Ishikawa (cell line): ENCODE data around the gene ATP6V0B.

Experiments
- CEBPB ChIP-seq: IDR thresholded peaks from 2 replicates; pipeline ENCODE4 v1.6.1; 2012
- CREB1 ChIP-seq: IDR thresholded peaks from 2 replicates; pipeline ENCODE4 v1.6.1; 2012; ENCODE audit warnings: low read depth
- EGR1 ChIP-seq: IDR thresholded peaks from 2 replicates; pipeline ENCODE4 v1.6.1; 2012
- EP300 ChIP-seq: IDR thresholded peaks from 2 replicates; pipeline ENCODE4 v1.6.1; 2012; ENCODE audit warnings: borderline replicate concordance
- FOXM1 ChIP-seq: IDR thresholded peaks from 2 replicates; pipeline ENCODE4 v1.6.1; 2012; ENCODE audit warnings: low read depth, borderline replicate concordance
- MAX ChIP-seq: IDR thresholded peaks from 2 replicates; pipeline ENCODE4 v1.6.1; 2012
- NFIC ChIP-seq: IDR thresholded peaks from 2 replicates; pipeline ENCODE4 v1.6.1; 2012
- RAD21 ChIP-seq: IDR thresholded peaks from 2 replicates; pipeline ENCODE4 v1.6.1; 2012; ENCODE audit warnings: low read depth
- REST ChIP-seq: IDR thresholded peaks from 2 replicates; pipeline ENCODE4 v1.6.1; 2012; ENCODE audit warnings: low read depth, mild to moderate bottlenecking
- TAF1 ChIP-seq: IDR thresholded peaks from 2 replicates; pipeline ENCODE4 v1.6.1; 2012; ENCODE audit warnings: low read depth, mild to moderate bottlenecking
- TCF12 ChIP-seq: IDR thresholded peaks from 2 replicates; pipeline ENCODE4 v1.6.1; 2012; ENCODE audit warnings: low read depth
- TEAD4 ChIP-seq: IDR thresholded peaks from 2 replicates; pipeline ENCODE4 v1.6.1; 2012
- USF1 ChIP-seq: IDR thresholded peaks from 2 replicates; pipeline ENCODE4 v1.6.1; 2012
- YY1 ChIP-seq: IDR thresholded peaks from 2 replicates; pipeline ENCODE4 v1.6.1; 2012; ENCODE audit warnings: low read depth
- ZBTB7A ChIP-seq: IDR thresholded peaks from 2 replicates; pipeline ENCODE4 v1.6.1; 2012; ENCODE audit warnings: low read depth

ATP6V0B gene

GRCh38 chr1:43997295-43997999 lies 22.7 kb downstream of the ATP6V0B start:
- TF ChIP-seq TAF1 (no peak), CEBPB (no peak), USF1 (no peak), CREB1 (no peak)

- TF ChIP-seq EP300 (no peak), YY1 (no peak), EGR1 (no peak), ZBTB7A (no peak), TEAD4 (no peak), FOXM1 (no peak), TAF1 (no peak), NFIC (no peak), REST (no peak), MAX (no peak), CREB1 (no peak), RAD21 (no peak), USF1 (no peak), CEBPB (no peak)
These were observed 23.2 kb downstream of the ATP6V0B start for GRCh38 chr1:43998000-43998378.

- TF ChIP-seq CREB1 (no peak), NFIC (no peak), TAF1 (no peak), TEAD4 (no peak)
These were observed 24.7 kb downstream of the ATP6V0B start for GRCh38 chr1:43999455-43999854.

- TF ChIP-seq USF1 (no peak), RAD21 (no peak), TEAD4 (no peak), CREB1 (no peak), NFIC (no peak), ZBTB7A (no peak), TCF12 (no peak), MAX (no peak), EP300 (no peak), CEBPB (no peak), TAF1 (no peak), YY1 (no peak), FOXM1 (no peak), REST (no peak), EGR1 (no peak)
These were observed 25.4 kb downstream of the ATP6V0B start for GRCh38 chr1:44000122-44000665.

- TF ChIP-seq USF1: no peak
- TF ChIP-seq EP300: no peak
- no peak for TF ChIP-seq FOXM1
- TF ChIP-seq ZBTB7A: no peak
- TF ChIP-seq CREB1: no peak
- no peak for TF ChIP-seq NFIC
- TF ChIP-seq TAF1: no peak
- no peak for TF ChIP-seq EGR1
- TF ChIP-seq CEBPB: no peak
- no peak for TF ChIP-seq RAD21
- no peak for TF ChIP-seq YY1
- no peak for TF ChIP-seq TEAD4
- TF ChIP-seq MAX: no peak
- no peak for TF ChIP-seq TCF12
- no peak for TF ChIP-seq REST
These were observed 27.4 kb downstream of the ATP6V0B start for GRCh38 chr1:44002165-44002564.
